Midbrain (tissue), 1 donor: ENCODE data around the gene PXN.
"Not testable (repeated sequence)": the region's sequence is repeated elsewhere in the genome, so short reads cannot be mapped to it uniquely, and the experiment has no call there.

Source experiments
- DNase-seq: peaks from one replicate; lab custom pipeline; 2025; lab: John Stamatoyannopoulos, UW

Gene PXN

DNA sequence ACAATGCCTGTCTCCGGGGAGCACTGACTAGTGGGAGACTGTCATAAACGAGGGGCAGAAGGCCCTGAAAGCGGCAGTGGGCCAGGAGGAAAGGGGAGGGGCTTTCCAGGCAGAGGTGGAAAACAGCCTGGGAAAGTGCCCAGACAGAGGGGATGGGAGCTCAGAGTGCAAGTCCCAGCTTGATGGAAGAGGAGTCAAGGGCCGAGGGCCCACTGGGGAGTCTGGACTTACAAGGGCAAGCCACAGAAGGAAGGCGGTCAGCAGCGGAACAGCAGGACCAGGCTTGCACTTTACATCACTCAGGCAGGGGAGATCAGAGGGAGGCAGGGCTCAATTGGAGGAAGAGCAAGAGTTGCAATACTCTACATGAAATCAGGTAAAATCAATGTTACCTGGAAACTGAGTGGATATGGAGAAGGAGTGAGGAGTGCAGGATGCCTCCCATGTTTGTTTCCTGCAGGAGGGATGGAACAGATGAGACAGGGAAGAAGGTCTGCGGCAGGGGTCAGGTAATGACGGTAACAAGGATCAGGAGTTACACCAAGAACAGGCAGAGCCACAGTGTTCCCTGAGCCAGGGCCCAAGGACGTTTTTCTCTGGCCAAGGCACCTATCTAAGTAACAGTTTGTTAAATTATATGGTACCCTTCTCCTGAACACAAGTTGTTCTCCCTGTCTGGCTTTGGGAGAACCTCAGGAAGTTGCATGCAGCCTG is 23.8 kb downstream of the PXN start:
- no peak for DNase-seq

DNA sequence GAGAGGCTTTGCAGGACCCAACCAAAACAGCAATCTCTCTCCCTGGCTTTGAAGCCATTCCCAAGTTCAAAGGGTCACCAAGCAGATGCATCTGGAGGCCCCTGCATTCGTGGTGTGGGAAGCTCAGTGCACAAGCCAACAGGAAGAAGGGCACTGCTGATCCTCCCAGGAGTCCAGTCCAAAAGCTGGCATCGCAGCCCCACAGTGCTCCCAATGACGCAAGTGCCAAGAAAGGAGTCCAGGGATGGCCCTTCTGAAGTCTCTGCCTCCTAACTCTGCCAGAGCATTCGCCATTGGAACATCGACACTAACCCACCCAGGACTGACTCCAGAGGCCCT is 25.1 kb downstream of the PXN start:
- DNase-seq = no peak

- no peak for DNase-seq
Measured at GRCh38 chr12:120239776-120240494, 25.6 kb downstream of the PXN start.

- no peak for DNase-seq
Measured at GRCh38 chr12:120238839-120239445, 26.6 kb downstream of the PXN start.

GRCh38 chr12:120238217-120238616 is 27.3 kb downstream of the PXN start:
- no peak for DNase-seq

GRCh38 chr12:120237360-120238171 is 28.0 kb downstream of the PXN start:
- no peak for DNase-seq

GRCh38 chr12:120236809-120237208 is 28.7 kb downstream of the PXN start:
- DNase-seq = not testable (repeated sequence)

DNA sequence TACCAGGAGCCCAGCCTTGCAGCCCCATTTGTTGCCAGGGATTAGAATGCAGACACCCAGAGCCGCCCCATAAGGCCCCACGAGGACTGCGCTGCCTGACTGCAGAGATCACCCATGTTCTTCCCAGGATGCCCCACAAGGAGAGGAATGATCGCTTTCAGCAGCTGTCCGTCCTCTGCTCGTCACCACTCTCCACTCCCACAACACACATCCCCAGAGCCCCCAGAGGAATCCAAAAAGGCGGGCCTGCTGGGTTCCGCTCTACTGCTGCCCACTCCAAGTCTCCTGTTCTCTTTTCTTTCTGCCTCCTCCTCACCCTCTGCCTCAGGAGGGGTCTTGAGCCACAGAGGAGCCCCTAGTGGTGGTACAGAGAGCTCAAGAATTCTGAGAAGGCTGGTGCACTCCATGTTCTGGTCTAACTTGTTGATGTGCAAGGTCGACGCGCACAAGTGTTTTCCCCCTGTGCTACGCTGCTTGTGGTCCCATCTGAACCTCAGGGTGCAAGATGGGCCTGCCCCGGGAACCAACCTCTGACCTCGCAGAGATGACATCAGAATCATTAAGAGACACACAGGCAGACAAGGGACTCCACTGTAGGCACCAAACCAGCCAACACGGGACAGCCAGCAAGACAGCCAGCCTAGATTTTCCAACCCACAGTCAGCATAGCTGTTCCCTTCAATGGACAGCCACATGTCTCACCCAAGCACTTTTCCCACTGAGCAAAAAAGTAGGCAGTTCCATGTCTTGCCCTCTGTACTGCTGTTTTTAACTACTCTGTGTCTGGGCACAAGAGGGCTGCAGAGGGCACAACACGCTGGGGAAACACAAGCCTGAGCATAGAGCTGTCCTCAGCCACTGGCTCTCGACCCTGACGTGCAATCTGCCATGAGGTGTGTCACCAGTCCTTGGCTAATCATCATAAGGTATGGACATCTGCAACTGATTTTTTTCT is 29.9 kb downstream of the PXN start:
- DNase-seq = no peak

DNA sequence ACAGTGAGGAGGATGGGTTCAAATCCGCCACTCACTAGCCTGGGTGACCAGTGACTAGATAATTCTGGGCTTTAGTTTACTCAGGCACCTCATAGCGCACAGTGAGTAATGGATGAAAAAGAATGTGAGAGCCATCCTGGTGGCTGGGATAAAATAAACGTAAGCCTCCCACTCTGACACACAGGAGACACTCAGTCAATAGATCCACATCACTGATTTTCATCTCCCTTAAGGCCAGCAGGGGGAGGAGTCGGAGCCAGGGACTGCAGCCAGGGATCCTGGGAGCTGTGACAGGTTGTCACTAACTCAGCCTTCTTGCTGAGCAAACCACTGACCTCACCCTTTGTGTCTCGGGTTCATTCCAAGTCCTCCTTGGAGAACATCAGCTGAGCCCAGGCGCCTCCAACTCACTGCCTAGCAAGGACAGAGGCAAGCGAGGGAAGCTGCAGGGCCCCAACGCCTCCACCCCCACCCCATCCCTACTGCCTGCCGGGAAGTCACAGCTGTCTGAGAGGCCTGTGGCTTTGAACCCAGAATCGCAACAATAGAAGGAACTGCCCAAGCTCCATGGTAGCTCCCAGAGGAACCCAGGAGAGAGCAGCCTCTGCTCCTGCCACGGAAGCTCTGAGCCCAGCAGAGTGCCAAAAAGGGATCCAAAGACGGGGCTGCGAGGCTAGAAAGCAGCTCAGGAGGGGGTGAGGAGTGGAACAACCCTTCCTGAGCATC is 30.7 kb downstream of the PXN start:
- DNase-seq = peak; percentile 80

DNA sequence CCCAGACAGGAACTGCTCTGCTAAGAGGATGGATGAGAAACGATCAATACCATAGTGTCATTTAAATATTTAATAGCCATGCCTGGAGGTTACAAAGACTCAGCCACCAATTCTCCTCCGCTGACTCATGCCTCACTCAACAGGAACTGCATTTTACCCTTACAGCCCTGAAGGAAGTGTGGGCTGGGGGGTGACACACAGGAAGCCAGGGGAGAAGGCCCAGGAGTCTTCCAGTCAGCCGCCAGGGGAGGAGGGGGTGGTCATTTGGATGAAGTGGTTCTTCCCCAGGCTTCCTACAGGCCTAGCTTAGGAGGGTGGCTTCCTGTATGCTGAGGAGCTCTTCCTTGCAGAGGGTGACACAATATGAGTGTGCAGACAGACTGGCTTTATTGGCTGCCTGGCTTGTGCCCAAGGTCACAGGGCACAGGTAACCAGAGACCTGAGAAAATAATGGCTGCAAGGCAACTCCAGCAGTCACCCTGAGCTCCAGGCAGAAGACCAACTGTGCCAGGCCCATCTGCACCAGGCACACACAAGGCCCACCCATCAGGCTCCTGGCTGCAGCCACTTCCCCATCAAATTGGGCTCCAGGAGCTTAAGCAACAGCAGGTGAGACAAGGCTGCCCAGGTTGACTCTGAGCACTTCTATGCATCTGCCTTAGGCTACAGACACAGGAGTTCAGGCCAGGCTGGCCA is 34.1 kb downstream of the PXN start:
- DNase-seq = no peak

- no peak for DNase-seq
Measured at GRCh38 chr12:120230974-120231315, 34.6 kb downstream of the PXN start.

DNA sequence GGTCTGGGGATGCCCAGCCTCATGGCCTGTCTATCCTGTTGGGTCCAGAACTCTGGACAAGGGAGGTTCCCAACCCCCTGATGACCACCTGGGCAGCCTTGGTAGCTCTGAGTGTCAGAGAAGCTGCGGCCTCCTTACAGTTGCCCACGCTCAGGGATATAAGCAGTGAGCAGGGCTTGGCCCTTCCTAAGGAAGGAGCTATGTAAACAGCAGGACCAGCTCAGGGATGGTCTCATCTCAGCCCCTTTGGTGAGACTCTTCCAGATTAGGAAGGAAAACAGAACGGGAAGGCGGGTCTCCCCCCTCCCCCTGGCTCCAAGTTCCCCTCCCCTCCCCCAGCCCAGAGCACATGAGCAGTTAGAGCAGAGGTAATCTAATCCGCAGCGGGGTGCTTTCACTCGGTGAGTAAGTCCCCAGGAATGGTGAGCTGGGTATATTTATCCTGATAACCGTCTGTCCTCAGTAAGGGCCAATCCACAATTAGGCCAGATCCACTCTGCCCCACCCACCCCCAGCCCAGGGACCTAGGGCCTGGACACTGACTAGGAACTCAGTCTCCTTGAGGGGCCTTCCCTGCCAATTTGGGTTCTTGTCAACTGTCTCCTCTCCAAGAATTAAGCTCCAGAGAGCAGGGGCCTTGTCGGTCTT is 35.1 kb downstream of the PXN start:
- DNase-seq = no peak

DNA sequence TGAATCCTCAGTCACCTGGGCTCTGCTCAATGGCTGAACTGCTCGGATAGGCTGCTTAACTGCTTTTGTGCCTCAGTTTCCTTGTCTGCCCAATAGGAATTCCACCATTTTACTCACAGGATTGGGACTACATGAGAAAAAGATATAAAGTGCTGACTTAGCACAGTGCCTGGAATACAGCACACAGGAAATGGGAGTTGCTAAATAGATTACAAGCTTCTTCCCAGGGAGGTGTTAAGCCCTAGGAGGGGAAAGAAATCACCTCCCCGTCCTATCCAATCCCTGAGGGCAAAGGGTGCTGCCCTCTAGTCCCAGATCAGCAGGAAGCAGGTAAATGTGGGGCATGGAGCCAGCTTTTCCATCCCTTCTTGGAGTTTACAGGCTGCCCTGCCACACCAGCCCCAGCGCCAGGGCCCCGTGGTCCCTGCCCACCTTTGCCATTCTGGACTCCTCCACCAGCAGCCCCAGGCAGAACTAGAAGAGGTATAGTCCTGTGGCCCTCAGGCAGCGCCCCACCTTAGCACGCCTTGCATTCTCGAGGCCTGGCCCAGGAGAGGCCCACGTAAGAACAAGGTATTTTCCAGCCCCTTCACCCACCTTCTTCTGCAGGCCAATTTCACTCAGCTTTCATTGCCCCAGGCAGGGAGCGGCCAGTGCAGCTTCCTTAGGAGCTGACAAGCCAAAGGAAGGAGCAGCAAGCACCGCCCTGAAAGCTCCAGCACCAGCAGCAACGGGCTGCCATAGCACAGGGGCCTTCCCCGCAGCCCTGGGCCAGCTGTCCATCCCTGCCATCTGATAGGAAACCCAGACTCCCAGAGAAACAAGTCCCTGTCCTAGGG is 35.8 kb downstream of the PXN start:
- DNase-seq = no peak

DNA sequence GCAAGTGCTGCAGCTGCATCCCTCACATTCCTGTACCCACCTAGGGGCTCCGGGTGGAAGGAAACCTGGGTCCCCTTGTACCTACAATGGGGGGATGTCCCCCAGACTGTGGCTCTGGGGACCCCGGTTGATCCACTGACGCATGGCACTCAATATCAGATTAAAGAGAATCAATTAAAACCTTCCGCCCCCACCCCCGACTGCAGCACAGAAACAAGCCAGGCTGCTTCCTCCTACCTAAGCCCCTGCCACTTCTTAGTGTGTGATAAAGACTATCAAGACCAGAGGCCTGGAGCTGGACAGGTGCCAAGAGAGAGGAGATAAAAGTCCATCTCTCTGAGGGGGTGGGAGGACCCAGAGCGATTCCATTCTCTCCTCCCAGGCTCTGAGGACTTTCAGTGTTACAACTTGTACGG is 36.5 kb downstream of the PXN start:
- DNase-seq = no peak

DNA sequence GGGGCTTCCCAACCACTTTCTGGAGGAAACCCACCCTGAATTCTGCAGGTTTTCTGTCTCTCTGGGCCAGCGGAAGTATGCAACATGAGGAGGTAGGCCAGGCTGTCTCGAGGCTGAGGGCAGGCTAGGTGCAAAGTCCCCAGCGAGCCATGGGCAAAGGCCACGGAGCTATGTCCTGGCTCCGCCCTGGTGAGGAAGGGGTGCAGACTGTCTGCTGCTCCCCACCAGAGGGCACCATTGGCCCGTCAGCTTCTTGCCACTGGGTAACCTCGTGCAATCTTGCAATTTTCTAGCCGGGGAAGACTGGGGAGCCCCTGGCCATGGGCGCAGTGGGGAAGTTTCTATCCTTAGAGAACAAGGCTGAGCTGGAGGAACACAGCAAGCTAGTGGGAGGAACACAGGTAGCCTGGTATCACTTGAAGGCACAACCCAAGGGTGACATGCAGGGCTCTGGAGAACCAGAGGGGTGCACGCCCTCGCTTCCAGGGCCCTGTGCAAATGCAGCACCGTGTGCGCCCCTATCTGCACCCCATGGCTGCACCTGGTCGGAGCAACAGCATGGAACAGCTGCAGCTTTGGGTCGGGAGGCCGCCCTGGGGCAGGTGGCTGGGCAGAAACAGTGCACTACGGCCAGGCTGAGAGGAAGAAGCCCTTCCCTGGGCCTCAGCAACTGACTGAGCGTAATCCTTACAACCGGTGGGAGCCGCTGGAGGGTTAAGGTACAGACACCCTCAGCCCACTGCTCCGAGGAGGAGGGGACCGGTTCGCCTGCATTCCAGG is 37.0 kb downstream of the PXN start:
- DNase-seq = peak; percentile 86

DNA sequence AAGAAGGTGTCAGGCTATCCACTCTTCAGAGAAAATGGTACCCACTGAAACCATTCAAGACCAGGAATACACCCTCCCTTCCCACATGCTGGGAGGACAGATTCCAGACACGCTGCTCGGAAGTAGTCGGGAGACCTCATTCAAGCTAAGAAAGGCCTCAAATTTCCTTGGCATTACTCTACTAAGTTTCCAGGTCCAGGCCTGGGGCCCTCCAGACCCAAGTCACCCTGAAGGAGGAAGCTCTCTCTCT is 37.6 kb downstream of the PXN start:
- no peak for DNase-seq

DNA sequence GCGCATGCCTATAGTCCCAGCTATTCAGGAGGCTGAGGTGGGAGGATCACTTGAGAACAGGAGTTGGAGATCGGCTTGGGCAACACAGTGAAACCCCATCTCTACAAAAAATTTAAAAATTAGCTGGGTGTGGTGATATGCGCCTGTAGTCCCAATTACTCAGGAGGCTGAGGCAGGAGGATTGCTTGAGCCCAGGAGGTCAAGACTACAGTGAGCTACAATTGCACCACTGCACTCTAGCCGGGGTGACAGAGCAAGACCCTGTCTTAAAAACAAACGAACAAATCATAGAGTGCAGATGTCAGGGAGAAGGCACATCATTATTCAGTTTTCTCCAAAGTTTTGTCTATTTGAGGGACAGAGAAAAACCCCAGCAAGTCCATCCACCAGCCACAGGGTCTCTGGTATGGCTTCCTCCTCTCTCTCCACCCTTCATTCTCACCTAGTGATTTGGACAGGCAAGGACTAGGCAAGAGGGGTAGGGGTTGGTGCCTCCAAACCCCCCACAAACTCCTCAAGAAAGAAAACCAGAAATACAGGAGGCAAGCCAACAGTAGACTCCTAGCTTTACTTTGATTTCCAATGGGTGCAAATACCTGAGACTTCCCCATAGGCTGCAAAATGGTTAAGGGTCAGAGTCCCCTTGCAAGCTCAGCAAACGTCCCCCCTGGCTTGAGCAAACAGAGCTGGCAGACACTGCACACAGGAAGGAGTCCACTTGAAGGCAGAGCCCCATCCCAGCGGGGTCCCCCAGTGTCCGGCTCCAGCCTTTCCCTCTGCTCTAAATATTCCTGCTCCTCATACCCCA is 38.1 kb downstream of the PXN start:
- DNase-seq = no peak
